ENCODE data around the gene LDLRAD4. TPM values are rescaled to one million over a fixed set of nuclear protein-coding genes. Genes with fewer than 3 reads are reported as not detected.
A peak's percentile ranks its signal among the peaks of the same experiment; 100 is the strongest.

LDLRAD4 gene
- total RNA-seq, 2 donors from 2014 or later = 33.1 to 41.2 TPM

- H3K27me3 ChIP-seq = no peaks in the 10 kb centered on the region
- H3K4me3 ChIP-seq = no peak overlapping the region
- peak overlapping the region; percentile 69 to 79 for H3K27ac ChIP-seq
- no peaks in the 10 kb centered on the region for H3K36me3 ChIP-seq
- peak; percentile 79 for DNase-seq (ENCODE audit: low spot score)
- no peaks in the 10 kb centered on the region for H3K9me3 ChIP-seq
- TF ChIP-seq CTCF (IDR thresholded peaks at IDR 0.05) = no peak
- peaks cover 0 to 58% of the 10 kb centered on the region in 2 donors for H3K4me1 ChIP-seq
Observed at GRCh38 chr18:13566941-13567746, 348.6 kb downstream of the LDLRAD4 start.

DNA sequence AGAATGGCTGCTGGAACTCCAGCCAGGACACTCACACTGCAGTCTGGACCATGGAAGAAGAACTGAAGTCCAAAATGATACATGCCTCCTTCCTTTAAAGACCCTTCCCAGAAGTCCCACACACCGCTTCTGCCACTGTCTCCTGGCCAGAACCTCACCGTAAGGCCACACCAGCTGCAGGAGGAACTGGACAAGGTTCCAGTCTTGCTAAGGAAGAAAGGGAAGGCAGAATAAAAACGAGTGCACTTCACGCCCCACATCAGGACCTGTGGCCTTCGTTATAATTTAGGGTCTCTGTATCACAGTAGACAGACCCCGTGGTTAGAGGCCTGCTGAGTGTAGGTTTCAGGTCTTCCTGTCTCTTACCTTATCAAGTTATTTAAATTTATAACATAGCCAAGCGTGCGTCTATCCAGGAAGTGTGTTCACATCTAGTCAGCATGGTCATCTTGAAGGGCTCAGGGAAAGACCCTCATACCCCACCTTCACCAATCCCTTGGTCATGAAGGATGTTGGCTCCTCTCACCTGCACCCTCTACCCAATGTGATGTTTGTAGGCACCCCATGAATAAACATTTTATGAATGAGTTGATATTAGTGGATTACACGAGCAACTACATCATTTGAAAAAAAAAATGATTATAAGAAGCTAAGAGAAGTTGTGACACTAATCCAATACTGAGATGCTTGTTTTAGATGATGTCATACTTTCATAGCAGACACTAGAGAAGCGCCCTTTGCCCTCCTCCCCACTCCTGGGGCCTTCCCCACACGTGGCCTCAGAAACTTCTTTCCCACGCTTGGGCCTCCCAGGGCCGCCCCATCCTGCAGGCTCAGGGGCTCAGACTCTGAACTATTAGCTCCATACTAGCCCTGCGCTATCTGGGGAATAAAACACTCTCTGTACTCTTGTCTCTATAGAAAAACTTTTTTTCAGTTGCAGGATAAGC, 350.2 kb downstream of the LDLRAD4 start:
- H3K4me1 ChIP-seq = peaks cover 0 to 43% of the 10 kb centered on the region in 2 donors
- DNase-seq (ENCODE audit: low spot score) = no peak
- H3K36me3 ChIP-seq = no peaks in the 10 kb centered on the region
- no peaks in the 10 kb centered on the region for H3K27me3 ChIP-seq
- H3K4me3 ChIP-seq = no peak overlapping the region
- no peak for TF ChIP-seq CTCF (IDR thresholded peaks at IDR 0.05)
- no peaks in the 10 kb centered on the region for H3K9me3 ChIP-seq
- H3K27ac ChIP-seq = peak overlapping the region in 1 of 2 donors; percentile 79

DNA sequence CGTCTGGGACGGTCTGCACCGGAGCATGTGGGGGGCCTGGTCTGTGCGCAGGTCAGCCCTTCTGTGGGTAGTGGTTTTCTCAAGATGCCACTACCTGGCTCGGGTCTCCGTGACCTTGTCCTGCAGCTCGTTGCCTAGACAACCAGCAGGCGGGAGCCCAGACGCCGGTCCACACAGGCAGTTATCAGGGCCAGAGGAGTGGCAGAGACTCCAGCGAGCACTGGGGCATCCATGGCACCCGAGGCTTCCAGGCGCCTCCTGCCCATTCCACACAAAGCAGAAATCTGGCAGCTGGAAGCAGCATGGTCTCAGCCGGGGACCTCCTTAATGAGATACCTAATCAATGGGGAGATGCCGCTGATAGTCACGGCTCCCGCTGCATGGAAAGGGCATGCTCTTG, 351.7 kb downstream of the LDLRAD4 start:
- no peak overlapping the region for H3K27ac ChIP-seq
- no peaks in the 10 kb centered on the region for H3K27me3 ChIP-seq
- TF ChIP-seq CTCF (IDR thresholded peaks at IDR 0.05) = no peak
- no peaks in the 10 kb centered on the region for H3K36me3 ChIP-seq
- H3K4me3 ChIP-seq = no peak overlapping the region
- no peak for DNase-seq (ENCODE audit: low spot score)
- H3K9me3 ChIP-seq = no peaks in the 10 kb centered on the region
- peaks cover 0 to 28% of the 10 kb centered on the region in 2 donors for H3K4me1 ChIP-seq

GRCh38 chr18:13570856-13571495, 352.4 kb downstream of the LDLRAD4 start:
- Histone ChIP-seq H3K9me3 (no peaks in the 10 kb centered on the region), H3K36me3 (no peaks in the 10 kb centered on the region), H3K27me3 (no peaks in the 10 kb centered on the region), H3K27ac (no peak overlapping the region), H3K4me3 (no peak overlapping the region), H3K4me1 (peaks cover 0 to 21% of the 10 kb centered on the region in 2 donors)
- DNase-seq (ENCODE audit: low spot score) = no peak
- TF ChIP-seq CTCF (IDR thresholded peaks at IDR 0.05) = no peak

DNA sequence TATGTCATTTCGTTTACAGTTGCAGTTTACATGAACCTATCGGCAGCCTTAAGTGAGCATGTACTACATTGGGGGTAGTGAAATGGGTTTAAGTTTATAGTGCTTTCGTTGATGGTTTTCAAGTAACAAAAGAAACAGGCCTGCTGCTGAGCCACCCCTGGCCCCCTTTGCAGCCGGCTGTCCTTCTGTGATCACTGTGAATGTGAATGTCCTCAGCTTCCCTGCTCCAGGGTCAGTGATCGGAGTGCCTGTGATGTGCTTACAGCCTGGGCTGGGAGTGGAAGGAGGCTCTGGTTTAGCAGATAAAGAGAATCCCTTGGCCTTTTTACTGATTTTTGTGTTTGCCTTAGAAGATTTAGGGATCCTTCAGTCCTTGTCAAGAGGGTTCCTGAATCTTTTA, 353.6 kb downstream of the LDLRAD4 start:
- H3K27me3 ChIP-seq = no peaks in the 10 kb centered on the region
- H3K4me3 ChIP-seq = no peak overlapping the region
- no peak overlapping the region for H3K27ac ChIP-seq
- no peaks in the 10 kb centered on the region for H3K9me3 ChIP-seq
- DNase-seq (ENCODE audit: low spot score) = no peak
- no peaks in the 10 kb centered on the region for H3K36me3 ChIP-seq
- no peak for TF ChIP-seq CTCF (IDR thresholded peaks at IDR 0.05)
- H3K4me1 ChIP-seq = peaks cover 0 to 12% of the 10 kb centered on the region in 2 donors
